OCI-LY3 (cell line): ENCODE results near the gene ESPL1.

Experiments
- EZH2phosphoT487 ChIP-seq: fragments of 200-600 bp; shearing (Covaris generic); IDR thresholded peaks from 2 replicates; pipeline ENCODE4 v1.6.1; 2018; ENCODE audit warnings: antibody characterized with exemption, mixed run types, low read depth
- TF ChIP-seq, protein P1 (sequence below): fragments of 200-600, 300-600 bp; sonication (generic); IDR thresholded peaks from 2 replicates; pipeline ENCODE4 v1.5.1; 2014; ENCODE audit warnings: antibody characterized with exemption, low read length, low read depth

- TF ChIP-seq, protein P1, sequence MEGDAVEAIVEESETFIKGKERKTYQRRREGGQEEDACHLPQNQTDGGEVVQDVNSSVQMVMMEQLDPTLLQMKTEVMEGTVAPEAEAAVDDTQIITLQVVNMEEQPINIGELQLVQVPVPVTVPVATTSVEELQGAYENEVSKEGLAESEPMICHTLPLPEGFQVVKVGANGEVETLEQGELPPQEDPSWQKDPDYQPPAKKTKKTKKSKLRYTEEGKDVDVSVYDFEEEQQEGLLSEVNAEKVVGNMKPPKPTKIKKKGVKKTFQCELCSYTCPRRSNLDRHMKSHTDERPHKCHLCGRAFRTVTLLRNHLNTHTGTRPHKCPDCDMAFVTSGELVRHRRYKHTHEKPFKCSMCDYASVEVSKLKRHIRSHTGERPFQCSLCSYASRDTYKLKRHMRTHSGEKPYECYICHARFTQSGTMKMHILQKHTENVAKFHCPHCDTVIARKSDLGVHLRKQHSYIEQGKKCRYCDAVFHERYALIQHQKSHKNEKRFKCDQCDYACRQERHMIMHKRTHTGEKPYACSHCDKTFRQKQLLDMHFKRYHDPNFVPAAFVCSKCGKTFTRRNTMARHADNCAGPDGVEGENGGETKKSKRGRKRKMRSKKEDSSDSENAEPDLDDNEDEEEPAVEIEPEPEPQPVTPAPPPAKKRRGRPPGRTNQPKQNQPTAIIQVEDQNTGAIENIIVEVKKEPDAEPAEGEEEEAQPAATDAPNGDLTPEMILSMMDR, result no peak
- TF ChIP-seq EZH2phosphoT487, result no peak
Observed at GRCh38 chr12:53333845-53334244, 65.7 kb downstream of the ESPL1 start.
